OCI-LY7 (cell line): ENCODE data around the gene PI4K2B.

ENCODE experiments used
- EZH2phosphoT487 ChIP-seq: fragments of 200-600 bp; sonication (generic); IDR thresholded peaks from 2 replicates; pipeline ENCODE4 v1.6.1; 2018; ENCODE audit warnings: low read depth, borderline replicate concordance, mild to moderate bottlenecking, mixed run types, antibody characterized with exemption, low read length, moderate library complexity, mixed read lengths
- TF ChIP-seq, protein P1 (sequence below): fragments of 200-600 bp; sonication (generic); conservative IDR thresholded peaks from 2 replicates; pipeline ENCODE4 v1.5.1; 2014; ENCODE audit warnings: mild to moderate bottlenecking, antibody characterized with exemption, low read length, moderate library complexity, mixed read lengths

DNA sequence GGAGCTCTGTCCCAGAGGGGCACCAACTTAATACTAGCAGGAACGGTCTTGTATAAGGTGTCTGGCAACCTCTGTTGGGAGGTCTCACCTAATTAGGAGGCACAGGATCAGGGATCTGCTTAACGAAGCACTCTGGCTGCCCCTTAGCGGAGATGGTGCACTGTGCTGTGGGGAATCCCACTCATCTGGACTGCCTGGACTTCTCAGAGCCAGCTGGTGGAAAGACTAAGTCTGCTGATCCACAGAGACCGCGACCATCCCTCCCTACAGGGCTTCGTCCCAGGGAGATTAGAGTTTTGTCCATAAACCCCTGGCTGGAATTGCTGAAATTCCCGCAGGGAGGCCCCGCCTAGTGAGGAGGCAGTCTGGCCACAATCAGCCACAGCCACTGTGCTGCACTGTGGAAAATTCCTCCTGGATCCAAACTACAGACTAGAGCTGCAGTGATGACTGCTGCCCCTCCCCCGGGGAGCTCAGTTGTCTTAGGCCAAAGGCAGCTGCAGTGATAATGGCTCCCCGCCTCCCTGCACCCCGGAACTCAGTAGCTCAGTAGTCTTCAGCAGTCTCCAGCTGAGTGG is 56.7 kb downstream of the PI4K2B start:
- TF ChIP-seq, protein P1, sequence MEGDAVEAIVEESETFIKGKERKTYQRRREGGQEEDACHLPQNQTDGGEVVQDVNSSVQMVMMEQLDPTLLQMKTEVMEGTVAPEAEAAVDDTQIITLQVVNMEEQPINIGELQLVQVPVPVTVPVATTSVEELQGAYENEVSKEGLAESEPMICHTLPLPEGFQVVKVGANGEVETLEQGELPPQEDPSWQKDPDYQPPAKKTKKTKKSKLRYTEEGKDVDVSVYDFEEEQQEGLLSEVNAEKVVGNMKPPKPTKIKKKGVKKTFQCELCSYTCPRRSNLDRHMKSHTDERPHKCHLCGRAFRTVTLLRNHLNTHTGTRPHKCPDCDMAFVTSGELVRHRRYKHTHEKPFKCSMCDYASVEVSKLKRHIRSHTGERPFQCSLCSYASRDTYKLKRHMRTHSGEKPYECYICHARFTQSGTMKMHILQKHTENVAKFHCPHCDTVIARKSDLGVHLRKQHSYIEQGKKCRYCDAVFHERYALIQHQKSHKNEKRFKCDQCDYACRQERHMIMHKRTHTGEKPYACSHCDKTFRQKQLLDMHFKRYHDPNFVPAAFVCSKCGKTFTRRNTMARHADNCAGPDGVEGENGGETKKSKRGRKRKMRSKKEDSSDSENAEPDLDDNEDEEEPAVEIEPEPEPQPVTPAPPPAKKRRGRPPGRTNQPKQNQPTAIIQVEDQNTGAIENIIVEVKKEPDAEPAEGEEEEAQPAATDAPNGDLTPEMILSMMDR = no peak
- no peak for TF ChIP-seq EZH2phosphoT487
